Dermis blood vessel endothelial cell (primary cell): ENCODE data around the gene TP53AIP1. TPM values are rescaled to one million over a fixed set of nuclear protein-coding genes. Genes with fewer than 3 reads are reported as not detected.

Experiments
- DNase-seq: peaks from one replicate; pipeline ENCODE4 v3.0.0; 2010
- total RNA-seq: library from RNA; depleted of rRNA; stranded (reverse); fragments of >200 nt; gene quantifications from 2 replicates; pipeline ENCODE4 v1.2.3, GENCODE V29; 2014

TP53AIP1 gene, protein sequence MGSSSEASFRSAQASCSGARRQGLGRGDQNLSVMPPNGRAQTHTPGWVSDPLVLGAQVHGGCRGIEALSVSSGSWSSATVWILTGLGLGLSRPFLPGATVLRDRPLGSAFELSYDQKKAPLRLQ
- total RNA-seq = not detected in 2 replicates

DNA sequence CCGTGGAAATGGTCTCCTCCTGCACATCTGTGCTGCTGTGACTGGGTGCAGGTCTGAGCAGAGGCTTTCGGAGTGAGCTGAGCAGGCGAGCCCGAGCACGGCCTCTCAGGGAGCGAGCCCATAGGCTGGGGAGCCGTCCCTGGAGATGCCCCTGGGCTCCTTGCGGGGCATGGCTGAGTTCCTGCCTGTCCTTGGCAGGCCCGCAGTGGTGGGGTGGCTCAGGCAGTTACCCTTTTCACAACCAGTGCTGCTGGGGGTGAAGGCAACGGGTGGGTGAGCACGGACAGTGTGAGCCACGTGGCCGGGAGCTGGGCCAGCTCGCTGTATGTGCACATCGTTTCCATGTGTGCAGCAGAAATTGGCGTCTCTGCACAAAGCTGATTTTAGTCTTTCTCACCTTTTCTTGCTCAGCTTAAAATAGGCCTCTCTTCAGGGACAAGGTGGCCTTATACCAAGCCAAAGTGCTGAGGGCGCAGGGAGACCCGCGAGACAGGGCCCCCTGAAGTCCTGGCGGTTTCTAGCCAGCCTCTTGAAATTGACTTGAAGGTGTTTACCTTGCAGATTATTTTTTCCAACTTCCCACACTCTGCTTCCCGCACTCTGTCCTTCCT is at the start of gene TP53AIP1:
TP53AIP1 (minus strand) TSS at position 55 of the 611 bp plus-strand sequence. CDS start 5,053 bp downstream, outside the sequence.
- no peak for DNase-seq

DNA sequence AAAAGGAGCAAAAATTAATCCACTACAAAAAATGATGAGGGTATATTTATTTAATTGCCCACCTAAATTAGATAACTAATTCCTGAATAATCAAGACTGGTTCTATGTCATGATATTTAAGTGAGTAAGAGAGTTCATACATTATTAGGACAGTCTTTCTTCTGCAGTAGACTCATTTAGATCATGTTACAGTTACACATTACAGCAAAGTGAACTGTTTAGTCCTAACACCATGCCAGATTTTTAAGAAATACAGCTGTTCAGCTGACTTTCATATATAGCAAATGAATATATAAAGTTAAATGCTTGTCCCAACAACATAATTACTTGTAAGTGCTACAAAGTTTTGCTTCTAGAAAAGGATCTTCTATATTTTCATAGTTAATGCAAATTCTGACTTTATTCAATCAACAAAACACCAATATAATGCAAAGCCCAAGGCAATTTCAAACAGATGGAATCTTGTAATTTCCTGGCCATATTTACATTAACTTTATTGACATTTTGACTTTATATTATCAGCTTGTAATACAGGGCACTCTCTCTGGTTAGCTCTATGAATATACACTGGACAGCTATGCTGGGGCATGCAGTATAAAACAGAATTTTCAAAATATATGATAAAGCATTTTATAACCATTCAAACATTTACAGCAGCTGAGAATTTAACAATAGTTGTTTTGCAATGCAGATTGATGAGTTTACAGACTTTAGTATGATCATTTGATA is 45.7 kb upstream of the TP53AIP1 start:
- no peak for DNase-seq

DNA sequence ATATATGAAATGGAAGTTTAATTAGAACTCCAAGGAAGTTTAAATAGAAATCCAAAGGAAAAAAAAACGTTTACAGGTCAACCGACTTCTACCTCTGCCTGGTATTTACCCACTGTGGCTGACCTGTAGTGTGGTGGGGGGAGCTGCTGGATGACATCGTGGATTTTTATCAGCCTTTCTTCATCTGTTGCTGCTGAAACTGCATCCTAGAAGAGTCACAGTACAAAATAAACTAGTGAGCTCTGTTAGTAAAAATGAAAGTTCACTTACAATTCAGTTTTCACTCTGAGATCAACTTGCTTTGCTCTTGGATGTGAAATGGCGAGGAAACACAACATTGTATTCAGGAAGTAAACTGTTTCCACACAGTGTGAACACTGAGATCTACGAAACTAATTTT is 43.2 kb upstream of the TP53AIP1 start:
- DNase-seq = no peak

DNA sequence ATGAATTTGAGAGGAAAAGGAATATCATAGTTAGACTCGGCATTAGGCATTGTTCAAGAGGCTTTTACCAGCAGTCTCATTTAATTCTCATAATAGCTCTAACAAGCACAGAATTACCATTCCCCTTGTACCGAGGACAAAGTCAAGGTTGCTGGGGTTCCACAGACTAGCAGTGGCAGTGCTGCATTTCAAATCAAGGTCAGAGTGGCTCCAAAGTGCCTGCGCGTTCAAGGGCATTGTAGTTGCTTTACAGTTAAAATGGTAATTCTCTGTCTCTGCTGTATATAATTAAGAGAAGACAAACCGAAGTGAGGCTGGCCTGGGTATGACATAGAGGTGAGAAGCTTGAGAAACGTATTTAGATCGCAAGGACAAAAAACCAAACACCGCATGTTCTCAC is 40.4 kb upstream of the TP53AIP1 start:
- no peak for DNase-seq

DNA sequence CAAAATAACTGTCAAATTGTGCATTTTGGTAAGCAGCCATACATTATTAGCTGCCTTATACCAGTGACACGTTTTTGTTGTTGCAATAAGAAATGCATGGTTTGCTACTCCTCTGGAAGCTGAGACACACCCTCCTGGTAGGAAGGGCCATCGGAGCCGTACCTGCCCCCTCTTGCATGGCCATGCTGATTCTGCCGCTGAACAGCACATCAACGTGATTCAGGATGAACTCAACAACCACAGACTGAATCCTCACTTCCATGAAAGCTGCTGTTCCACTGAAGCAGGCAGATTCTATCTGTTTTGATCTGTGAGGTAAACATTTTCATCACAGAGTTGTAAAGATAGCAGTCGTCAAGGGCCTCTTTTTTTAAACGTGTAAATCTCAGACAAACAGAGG is 38.6 kb upstream of the TP53AIP1 start:
- DNase-seq = no peak

DNA sequence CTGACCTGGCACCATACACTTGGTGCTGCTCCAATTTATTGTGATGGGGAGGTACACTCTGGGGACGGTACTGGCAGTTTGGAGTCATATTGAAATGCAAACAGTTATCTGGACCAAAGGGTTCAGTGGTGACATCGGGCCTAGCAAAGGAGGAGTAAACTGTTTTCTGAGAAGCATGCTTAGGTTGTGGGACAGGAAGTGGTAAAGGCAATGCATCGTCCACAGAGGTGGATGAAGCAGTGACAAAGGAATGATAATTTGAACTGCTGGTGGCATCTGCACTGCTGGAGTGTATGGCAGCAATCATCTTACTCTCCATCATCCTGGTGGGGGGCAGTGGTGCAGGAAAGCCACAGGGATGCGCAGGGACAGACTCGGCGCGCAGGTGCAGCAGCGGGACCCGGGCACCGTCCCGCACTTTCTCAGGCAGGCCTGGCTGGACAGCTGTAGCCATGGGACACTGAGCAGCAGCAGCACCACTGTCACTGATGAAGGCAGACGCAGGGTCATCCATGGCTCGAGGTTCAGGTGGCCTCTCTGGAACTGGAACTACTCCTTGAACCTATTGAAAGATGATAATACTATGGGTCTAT is 28.0 kb upstream of the TP53AIP1 start:
- DNase-seq = no peak

DNA sequence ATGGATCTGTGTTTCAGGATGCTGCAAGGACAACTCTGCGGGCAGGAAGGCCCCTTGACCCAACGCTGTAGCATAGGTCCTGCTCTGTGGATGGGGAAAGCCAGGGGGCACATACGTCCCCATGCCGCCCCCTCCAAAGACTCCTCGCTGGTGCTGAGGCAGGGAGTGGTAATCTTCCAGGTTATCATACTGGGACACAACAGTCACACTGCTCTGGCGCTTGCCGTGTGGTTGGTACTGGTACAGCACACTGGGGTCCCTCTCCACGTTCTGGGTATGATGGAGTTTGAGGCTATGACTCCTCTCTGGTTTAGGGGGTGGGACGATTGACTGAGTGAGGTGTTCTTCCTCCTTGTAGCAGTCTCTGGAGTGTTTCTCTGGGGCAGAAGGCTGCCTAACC is 26.2 kb upstream of the TP53AIP1 start:
- no peak for DNase-seq

DNA sequence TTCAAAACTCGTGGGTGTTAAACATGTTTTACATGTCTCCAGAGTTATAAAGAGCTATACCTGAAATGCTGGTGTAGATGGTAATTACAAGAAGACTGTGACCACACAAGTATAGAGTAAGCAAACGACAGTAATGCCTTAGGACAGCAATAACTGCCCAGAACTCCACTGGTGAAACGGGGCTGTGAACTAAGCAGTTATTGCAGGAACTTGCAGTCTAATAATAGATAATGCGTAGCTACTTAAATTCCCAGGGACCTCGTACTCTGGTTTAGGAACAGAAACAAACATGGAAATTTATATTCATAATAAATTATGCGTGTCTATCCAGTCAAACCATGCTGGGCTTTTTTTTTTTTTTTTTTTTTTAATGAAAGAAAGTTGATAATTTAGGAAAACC is 24.9 kb upstream of the TP53AIP1 start:
- no peak for DNase-seq

DNA sequence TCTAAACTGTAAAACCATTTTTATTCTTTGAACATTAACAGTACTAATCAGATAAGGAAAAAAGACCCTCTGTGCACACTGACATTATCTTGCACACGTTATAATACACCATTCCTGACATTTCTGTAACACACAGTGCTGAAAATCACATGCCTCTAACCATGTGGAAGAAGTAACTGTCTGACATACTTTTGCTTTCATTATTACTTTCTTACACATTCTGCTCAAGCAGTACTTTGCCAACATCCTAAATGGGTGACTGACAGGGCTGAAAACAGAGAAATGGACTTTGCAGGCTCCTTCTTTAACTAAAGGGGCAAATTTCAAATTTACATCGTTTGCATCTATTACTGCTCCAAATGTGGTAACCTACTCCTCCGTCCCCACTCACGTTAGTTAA is 22.8 kb upstream of the TP53AIP1 start:
- DNase-seq = no peak

DNA sequence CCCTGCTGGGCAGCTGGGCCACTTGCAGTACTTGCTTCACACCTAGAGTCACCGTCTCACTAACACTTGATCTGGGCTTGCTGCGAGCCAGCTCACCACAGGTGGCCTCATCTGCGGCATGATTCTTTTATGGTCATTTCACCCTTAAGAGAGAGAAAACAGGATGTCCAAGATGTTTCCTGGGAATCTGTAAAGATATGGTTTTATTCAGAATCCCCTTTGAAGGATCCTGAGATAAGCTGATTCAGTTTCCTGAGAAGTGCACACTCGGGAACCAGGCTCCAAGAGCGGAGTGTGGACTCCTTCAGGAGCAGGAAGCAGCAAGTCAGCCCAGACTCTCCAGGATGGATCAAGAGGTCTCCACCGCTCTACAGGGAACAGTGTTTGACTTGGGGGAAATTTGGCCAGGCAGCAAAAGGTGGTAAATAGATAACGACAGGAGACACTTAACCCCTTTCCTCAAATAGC is 21.8 kb upstream of the TP53AIP1 start:
- peak; percentile 86 for DNase-seq

DNA sequence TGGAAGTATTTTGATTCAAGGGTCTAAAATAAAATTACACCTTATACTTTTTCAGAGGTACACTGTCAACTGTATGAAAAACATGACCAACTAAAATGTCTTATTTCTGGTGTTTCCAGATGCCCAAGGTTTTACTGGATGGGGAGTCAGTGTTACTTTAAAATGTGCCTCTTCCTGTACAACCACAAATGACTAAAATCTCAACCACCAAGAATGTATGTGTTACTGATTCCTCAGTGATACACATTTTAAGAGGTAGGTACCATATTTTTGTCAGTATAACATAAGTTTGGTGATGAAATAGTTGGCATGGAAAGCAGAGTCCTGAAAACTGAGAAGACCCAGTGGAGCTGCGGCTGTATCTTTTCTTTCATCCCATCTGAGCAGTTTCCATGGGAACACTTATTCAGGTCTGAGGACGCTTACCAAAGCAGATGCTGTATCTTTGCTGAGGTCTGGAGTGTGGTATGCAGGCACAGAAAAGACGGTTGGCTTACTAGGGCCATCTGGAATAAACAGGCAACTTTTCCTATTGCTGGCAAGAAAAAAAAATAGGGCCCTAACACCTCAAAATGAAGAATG is 21.2 kb upstream of the TP53AIP1 start:
- DNase-seq = no peak

DNA sequence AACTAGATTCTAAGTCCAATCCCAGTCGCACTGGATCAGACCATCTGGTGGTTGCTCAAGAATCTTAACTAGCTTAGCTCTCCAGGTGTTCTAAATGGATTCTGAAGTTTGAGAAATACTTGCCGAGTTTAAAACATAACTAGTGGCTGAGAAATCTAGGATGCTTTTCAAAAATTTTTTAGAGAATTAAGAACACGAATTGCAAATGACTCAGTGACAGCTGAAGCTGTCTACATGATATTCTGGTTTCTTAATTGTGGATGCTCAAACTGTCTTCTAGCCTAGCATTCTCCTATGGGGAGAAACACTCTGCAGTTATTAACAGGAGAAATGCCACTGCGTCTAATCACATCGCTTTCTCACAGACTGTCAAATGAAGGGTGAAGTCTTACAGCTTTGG is 20.2 kb upstream of the TP53AIP1 start:
- DNase-seq = no peak

DNA sequence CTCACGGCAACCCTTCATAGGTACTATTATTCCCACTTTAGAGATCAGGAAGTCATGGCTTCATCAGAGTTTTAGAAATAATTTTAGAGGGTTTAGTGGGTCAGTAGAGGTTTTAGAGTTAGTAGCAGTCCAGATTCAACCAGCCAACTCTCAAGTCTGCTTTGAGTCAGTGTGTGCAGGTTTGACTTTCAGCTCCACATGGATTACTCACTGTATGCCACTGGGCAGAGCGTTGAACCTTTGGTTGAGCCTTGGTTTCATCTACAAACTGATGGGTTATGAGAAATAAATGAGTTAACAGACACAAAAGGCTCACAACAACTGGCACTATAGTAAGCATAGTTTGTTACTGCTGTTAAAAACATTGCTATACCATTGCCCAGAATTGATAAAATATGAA is 19.0 kb upstream of the TP53AIP1 start:
- DNase-seq = no peak

DNA sequence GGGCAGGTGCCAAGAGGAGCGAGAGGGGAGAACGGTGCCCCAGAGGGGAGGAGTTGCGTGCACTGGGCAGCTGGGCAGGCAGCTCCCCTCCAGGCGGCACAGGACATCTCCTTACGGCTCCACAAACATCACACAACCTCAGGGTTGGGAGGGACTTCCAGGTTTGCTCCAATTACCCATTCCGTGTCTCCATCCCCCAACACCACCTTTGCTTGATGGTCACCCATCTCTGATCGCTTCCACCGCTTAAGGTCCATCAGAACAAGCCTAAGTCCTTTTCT is 14.5 kb upstream of the TP53AIP1 start:
- no peak for DNase-seq

DNA sequence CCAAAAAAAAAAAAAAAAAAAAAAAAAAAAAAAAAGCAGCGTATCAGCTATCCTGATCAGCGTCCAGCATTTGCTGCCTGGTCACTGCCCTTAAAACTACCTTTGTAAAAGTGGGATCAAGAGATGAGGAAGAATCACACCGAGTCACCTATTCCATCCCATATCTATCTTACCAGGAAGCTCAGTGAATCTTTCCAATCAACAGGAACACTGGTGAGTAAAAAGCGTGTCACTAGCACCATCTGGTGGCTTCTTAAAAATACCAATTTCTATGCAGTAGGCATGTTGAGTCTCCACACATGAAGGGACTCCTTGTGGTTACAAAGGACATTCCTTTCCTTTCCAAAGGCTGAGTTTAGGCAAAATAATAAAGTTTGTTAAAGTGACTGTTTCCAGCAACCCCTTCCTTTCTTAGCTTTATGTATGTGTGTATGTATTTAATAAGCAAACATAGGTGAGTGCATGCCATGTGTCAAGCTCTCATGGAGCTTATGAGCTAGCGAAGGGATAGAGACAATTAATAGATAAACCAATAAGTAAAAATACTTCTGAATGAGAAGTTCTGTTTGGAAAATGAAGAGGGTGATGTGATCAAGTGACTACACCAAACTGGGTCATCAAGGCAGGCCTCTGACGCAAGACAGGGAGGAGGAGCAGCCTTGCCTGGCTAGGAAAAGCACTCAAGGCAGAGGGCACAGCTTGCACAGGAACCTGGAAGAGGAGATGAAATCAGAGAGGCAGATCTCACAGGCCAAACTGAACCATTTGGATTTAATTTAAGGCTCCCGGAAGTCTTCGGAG is 13.9 kb upstream of the TP53AIP1 start:
- DNase-seq = peak; percentile 85

DNA sequence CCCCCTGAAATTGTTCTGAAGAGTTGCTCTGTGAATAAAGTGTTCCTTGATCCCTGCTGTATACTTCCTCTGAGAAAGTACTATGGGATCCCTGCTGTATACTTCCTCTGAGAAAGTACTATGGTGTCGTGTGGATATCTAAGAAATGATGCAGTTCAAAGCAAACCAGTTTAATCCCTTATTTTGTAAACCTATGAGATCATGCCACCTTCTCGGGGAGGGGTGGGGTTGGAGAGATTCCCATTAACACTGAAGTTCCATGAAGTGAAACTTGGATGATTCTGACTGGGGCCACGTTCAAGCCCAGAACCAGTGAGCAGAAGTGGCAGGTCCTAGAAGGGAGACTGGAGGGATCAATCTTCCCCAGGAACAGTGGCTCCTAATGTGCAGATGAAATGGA is 13.0 kb upstream of the TP53AIP1 start:
- DNase-seq = no peak

DNA sequence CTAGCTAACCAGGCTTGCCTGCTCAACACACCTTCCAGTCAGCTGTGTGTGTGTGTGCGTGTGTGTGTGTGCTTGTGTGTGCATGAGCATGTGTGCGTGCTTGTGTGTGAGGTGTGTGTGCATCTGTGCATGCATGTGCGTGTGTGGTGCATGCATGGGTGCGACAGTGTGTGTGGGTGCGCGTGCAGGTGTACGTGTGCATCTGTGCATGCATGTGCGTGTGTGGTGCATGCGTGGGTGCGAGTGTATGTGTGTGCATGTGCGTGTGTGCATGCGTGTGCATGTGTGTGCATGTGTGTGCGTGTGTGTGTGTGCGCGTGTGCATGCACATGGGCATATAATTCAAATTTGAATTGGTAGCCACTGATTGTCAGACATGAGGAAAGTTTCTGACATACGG is 10.5 kb upstream of the TP53AIP1 start:
- DNase-seq = no peak

DNA sequence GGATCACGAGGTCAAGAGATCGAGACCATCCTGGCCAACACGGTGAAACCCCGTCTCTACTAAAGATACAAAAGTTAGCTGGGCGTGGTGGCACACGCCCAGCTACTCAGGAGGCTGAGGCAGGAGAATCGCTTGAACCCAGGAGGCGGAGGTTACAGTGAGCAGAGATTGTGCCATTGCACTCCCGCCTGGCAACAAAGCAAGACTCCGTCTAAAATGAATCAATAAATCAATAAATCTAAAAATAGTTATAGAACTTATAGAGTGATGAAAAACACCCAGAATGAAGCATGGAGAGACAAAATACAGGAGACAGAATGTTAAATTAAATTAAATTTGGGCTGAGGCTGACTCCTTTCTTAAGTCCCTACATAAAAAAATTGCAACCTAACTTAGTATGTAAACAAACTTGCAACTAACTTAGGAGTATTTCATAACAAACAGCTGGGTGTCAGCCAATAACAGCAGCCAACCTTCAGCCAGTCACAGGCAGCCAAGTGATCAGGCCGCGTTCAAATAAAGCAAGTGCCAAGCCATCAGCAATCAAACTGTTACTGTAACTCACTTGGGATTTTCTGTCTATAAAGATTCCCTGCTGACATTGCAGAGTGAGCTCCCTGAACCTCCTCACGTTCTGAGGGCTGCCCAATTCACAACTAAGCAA is 7.3 kb upstream of the TP53AIP1 start:
- no peak for DNase-seq

DNA sequence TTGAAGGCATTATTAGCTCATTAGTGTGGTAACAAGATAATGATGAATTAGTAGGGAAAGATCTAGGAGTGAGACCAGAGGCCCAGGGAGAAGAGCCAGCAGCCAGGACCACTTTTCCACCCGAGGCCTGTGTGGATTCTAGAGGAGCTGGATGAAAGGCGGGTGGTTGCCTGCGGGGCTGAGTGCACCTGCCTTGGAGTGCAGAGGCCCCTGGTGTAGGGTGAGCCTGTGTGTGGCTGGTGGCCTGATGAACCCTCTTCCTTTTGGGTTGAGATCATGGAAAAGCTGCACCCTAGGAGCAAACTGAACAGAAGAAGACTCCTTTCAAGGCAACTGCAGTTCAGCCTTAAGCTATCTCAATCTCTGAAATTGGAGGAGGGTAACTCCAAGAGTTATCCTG is 5.9 kb upstream of the TP53AIP1 start:
- DNase-seq = peak; percentile 37

DNA sequence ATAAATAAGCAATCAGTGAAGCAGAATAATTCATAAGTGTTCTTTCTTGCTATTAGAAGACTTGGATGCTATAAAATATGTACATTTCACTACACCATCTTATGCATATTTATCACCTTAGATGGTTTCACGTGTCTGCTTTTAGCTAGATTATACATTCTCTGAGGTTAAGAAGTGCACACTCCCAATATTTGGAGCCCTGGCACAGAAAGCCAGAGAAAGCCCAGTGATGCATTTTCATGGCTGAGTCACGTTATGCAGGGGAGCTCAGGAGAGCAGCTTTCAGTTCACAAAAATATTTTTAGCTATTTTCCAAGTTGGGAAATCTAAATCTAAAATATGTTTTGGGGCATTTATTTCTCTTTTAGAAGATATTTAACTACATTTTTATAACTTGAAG is 5.1 kb upstream of the TP53AIP1 start:
- DNase-seq = no peak

DNA sequence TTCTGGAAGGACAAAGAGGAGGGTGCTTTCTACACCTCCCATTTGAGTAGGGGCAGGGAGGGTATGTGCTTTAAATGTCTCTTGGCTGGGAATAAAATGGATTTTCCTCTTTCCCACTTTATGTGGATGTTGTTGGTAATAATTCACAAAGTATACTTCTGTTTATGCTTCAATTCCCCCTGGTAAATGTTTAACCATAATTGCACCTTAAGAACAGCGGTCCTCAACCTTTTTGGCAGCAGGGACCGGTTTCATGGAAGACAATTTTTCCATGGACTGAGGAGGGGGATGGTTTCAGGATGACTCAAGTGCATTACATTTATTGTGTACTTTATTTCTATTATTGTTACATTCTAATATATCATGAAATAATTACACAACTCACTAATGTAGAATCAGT is 4.0 kb upstream of the TP53AIP1 start:
- no peak for DNase-seq

DNA sequence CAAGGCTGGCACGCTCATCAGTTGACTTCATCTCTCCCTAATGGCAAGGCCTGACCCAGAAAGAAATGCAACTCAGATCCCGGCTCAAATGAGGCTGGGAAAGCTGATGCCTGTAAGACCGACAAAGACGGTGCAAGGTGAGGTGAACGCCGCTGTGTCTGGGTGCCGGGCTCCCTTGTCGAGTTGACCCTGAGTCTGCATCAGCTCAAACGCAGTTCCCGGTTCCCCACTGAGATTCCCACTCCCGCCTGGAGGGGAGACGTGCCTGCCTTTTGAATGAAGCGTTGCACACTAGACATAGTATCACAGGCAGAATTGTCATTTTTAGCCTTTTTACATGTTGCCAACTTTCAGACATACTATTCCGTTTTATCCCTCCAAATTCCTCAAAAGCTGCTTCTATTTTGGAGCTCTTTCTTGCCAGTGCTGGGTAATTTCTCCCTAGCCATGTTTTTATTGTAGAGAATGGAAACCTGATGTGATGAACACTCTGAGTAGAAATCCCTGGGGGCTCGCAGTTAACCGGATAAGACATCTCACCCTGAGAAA is 831 bp upstream of the TP53AIP1 start:
- DNase-seq = no peak
